IPS-NIHi7 (cell line): ENCODE data around the gene VWF.
"Not testable (repeated sequence)": the region's sequence is repeated elsewhere in the genome, so short reads cannot be mapped to it uniquely, and the experiment has no call there.

Source experiments
- DNase-seq: peaks from one replicate; pipeline ENCODE4 v3.0.0; 2012; ENCODE audit warnings: mixed read lengths; ENCODE audit errors: extremely low spot score

VWF gene

DNA sequence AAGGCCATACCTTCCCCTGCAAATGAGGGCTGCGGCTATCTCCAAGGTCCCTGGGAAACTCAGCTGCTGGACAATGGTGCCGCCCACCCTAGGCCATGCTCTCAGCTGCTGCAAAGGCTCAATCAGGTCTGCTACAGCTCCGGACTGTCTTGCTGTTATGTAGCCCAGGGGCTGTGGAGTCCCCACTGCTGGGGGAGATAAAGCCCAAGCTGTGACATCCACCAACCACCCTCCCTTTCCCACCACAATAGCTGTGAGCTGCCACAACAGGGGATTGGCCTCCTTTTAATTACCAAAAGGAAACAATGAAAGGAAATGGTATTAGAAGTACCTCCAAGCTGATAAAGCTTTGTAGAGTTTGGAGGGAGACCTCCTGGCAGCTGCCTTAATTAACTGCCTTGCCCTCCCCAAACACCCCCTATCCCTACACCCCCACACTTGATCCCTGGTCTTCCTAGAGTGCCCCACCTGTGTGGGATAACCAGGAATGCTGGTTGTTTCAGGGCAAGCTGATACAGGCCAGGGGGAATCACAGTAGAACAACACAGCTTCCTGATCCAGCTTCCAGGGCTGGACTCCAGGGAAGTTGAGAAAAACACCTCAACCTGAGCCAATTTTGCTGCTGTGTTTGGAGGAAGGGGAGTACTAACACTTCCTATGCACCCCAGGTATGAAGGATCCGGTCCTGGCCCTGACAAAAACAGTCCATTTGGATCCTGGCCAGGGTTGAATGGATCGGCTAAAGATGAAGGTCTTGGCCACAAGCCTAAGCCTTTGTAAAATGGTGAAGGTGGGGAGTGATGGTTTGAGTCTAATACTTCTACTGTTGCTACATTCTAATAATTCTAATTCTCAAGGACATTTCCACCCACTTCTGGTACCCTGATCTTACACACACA is at the start of gene VWF:
Gene VWF, minus strand, starts transcription at position 260 of the 899 bp plus-strand sequence. CDS start 1,474 bp downstream, outside the sequence.
- peak; percentile 35 for DNase-seq

DNA sequence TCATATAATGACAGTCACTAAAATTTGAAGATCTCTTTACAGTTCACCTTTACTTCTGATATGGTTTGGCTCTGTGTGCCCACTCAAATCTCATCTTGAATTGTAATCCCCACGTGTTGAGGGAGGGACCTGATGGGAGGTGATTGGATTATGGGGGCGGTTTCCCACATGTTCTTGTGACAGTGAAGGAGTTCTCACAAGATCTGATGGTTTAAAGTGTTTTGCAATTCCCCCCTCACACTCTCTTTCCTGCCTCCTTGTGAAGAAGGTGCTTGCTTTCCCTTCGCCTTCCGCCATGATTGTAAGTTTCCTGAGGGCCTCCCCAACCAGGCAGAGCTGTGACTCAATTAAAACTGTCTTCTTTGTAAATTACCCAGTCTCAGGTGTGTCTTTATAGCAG is 48.4 kb upstream of the VWF start:
- no peak for DNase-seq

- DNase-seq: no peak
These were observed 47.6 kb upstream of the VWF start for GRCh38 chr12:6172086-6172485.

- no peak for DNase-seq
These were observed 47.0 kb upstream of the VWF start for GRCh38 chr12:6171409-6172015.

DNA sequence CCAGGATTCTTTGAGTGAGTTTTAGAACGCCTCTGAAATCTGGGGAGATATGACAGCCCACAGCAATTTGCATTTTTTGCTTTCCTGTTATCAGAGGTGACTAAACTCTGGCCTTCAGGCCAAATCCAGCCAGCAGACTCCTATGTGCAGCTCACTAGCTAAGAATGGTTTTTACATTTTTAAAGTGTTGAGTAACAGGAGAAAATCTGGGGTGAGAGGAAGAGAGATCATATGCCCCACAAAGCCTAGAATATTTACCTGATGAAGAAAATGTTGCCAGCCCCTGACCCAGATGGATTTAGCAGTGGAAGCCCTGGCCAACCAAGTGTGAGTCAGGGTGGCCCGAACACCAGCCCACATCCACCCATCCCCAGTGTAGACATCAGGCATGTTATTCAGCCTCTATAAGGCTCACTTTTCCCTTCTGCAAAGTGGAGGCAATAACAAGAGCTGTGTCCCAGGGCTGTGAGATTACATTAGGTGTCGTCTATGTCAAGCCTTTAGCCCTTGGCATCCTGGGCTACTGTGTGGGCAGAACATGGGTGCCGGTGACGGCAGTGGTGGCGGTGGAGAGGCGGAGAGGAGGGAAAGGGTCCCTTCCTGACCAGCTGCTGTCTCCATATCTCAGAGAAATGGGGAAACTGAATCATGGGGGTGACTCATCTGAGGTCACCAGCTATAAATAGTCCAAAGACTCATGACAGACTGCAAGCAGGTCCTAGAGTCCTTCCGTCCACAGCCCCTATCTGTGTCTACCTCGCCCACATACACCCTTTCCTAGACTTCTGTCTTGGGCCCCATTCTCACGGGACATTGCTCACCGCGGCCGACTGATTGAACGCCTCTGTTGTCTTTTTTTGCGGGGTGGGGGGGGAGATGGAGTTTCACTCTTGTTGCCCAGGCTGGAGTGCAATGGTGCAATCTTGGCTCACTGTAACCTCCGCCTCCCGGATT is 43.1 kb upstream of the VWF start:
- DNase-seq: no peak

DNA sequence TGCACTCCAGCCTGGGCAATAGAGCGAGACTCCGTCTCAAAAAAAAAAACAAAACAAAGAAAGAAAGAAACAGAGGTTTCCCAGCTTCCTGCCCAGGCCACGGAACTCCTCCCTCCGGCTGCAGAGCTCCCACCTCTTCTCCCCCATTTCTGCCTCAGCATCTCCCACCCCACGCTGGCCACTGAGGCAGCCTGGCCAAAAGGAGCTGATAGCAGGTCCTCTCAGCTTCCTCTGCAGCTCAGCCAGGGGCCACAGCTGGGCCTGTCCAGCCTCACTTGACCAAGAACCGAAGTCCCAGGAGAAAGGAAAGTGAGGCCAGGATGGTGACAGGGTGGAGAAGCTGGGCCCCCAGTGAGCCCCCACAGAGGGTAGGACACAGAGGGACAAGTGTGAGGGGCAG is 42.3 kb upstream of the VWF start:
- DNase-seq: no peak

- DNase-seq: no peak
These were observed 40.9 kb upstream of the VWF start for GRCh38 chr12:6165395-6165794.

GRCh38 chr12:6163416-6164060 is 39.1 kb upstream of the VWF start:
- DNase-seq: no peak

DNA sequence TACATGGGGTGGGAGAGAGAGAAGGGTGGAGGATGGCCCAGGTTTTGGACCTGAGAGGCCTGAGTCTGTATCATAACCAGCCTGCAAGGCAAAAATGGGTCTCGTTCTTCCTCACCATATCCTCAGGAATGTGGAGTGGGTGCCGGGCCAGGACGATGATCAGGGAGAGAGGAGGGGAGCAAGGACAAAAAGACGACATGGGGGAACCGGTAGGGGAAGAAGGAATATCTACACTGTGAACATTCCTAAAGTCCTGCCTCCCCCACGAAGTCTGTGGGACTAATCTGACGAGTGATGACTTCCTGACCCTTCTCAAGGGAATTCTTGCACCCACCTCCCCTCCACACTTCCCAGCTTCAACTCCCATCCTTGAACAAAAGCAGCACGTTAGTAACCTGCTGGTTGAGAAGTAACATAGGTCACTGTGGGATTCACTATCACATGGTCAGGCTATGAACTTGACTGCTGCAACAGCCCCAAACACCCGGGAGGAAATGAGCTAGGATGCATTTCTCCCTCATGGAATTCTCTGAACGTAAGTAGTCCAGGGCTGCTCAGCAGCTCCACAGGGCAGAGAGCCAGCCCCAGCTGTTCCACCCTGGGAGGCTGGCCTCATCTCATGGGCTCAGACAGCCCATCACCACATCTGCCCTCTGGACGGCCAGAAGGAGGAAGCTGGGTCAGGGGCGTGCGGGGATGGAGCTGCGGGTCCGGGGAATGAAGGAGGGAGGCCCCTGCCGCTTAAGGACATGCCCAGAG is 36.8 kb upstream of the VWF start:
- no peak for DNase-seq

- DNase-seq: not testable (repeated sequence)
These were observed 35.7 kb upstream of the VWF start for GRCh38 chr12:6160049-6160649.

DNA sequence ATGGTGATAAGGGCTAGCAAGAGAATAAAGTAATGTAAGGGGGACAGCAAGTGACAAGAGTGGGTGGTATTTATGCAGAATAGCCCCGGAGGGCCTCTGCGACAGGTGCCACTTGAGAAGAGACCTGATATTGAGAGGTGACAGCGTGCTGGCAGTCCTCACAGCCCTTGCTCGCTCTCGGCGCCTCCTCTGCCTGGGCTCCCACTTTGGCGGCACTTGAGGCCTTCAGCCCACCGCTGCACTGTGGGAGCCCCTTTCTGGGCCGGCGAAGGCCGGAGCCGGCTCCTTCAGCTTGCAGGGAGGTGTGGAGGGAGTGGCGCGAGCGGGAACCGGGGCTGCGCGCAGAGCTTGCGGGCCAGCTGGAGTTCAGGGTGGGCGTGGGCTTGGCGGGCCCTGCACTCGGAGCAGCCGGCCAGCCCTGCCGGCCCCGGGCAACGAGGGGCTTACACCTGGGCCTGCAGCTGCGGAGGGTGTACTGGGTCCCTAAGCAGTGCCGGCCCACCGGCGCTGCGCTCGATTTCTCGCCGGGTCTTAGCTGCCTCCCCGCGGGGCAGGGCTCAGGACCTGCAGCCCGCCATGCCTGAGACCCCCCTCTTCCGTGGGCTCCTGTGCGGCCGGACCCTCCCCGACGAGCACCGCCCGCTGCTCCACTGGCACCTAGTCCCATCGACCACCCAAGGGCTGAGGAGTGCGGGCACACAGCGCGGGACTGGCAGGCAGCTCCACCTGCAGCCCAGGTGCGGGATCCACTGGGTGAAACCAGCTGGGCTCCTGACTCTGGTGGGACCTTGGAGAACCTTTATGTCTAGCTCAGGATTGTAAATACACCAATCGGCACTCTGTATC is 34.9 kb upstream of the VWF start:
- DNase-seq: not testable (repeated sequence)

GRCh38 chr12:6158749-6159148 is 34.3 kb upstream of the VWF start:
- DNase-seq: no peak

DNA sequence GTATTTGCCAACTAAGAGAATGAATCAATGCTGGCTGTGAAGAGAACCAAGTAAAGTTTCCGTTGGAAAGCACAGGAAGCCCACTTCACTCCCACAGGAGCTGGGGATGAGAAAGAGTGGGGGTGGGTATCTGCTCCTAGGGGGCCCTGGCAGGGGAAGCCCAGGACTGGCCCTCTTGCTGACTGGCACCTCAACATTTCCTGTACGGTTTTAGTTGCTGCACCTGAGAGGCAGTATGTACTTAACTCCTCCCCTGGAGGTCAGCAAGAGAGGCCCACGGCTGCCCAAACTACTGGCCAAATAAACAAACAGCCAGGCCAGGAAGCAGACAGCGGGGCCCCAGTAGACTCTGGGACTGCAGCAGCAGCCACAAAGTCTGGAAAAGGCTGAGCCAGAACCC is 33.8 kb upstream of the VWF start:
- no peak for DNase-seq

GRCh38 chr12:6157482-6157881 is 33.0 kb upstream of the VWF start:
- no peak for DNase-seq

- DNase-seq: no peak
These were observed 30.4 kb upstream of the VWF start for GRCh38 chr12:6154730-6155459.

GRCh38 chr12:6148722-6149121 is 24.3 kb upstream of the VWF start:
- DNase-seq: not testable (repeated sequence)

- no peak for DNase-seq
These were observed 23.6 kb upstream of the VWF start for GRCh38 chr12:6148061-6148460.

DNA sequence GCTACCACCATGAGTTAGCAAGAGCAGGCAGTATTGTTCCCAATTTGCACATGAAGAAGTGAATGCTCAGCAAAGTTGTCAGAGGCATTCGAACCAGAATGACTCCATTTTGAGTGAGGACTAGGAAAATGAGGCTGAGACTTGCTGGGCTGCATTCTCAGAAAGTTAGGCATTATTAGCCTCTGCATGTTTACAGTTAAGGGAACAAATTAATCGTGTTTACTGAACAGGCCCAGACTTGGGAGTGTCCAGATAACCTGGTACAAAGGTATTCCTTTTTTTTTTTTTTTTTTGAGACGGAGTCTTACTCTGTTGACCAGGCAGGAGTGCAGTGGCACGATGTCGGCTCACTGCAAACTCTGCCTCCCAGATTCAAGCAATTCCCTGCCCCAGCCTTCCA is 22.5 kb upstream of the VWF start:
- no peak for DNase-seq

DNA sequence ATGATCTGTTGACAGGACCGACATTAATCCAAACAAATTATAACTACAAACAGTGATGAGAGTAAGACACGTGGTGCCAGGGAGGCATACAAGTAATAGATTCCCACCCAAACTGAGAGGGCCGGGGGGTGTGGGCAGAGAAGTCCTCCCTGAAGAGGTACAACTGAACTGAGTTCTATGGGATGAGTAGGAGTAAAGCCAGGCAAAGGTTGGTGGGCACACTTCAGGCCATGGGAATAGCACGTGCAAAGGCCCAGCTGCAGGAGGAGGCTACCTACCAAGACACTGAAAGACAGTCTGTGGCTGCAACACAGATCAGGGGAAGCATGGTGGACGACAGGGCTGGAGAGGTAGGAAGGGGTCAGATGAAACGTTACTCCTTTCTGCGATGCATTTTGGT is 22.0 kb upstream of the VWF start:
- DNase-seq: no peak
